Loucy (cell line): Measurements from ENCODE around the gene HLA-DMA.

Experiments
- EZH2phosphoT487 ChIP-seq: fragments of 200-600 bp; IDR thresholded peaks from 2 replicates; pipeline ENCODE4 v1.6.1; 2018; ENCODE audit warnings: antibody characterized with exemption, mild to moderate bottlenecking, moderate library complexity, borderline replicate concordance
- TF ChIP-seq, protein P1 (sequence below): fragments of 200-600 bp; sonication (generic); conservative IDR thresholded peaks from 2 replicates; pipeline ENCODE4 v1.5.1; 2014; ENCODE audit warnings: mild to moderate bottlenecking, antibody characterized with exemption, low read length

GRCh38 chr6:32936239-32937152 lies 16.4 kb downstream of the HLA-DMA start:
- TF ChIP-seq, protein P1, sequence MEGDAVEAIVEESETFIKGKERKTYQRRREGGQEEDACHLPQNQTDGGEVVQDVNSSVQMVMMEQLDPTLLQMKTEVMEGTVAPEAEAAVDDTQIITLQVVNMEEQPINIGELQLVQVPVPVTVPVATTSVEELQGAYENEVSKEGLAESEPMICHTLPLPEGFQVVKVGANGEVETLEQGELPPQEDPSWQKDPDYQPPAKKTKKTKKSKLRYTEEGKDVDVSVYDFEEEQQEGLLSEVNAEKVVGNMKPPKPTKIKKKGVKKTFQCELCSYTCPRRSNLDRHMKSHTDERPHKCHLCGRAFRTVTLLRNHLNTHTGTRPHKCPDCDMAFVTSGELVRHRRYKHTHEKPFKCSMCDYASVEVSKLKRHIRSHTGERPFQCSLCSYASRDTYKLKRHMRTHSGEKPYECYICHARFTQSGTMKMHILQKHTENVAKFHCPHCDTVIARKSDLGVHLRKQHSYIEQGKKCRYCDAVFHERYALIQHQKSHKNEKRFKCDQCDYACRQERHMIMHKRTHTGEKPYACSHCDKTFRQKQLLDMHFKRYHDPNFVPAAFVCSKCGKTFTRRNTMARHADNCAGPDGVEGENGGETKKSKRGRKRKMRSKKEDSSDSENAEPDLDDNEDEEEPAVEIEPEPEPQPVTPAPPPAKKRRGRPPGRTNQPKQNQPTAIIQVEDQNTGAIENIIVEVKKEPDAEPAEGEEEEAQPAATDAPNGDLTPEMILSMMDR: no peak
- no peak for TF ChIP-seq EZH2phosphoT487
